Erythroblast (primary cell): Measurements from ENCODE around the gene IBTK.

Experiments
- GATA1 ChIP-seq: IDR thresholded peaks from 2 replicates; pipeline ENCODE4 v1.6.1; 2011; ENCODE audit warnings: low read depth, mild to moderate bottlenecking, control low read depth, low read length, moderate library complexity
- POLR2A ChIP-seq: IDR thresholded peaks from 2 replicates; pipeline ENCODE4 v1.6.1; 2011; ENCODE audit warnings: mild to moderate bottlenecking, low read length

GRCh38 chr6:82251942-82252341 is 4.4 kb upstream of the IBTK start:
- no peak for TF ChIP-seq POLR2A
- TF ChIP-seq GATA1, result no peak
